RWPE1 (cell line): ENCODE data around the gene RERE.
"Not testable (repeated sequence)": the region's sequence is repeated elsewhere in the genome, so short reads cannot be mapped to it uniquely, and the experiment has no call there.

ENCODE experiments used
- CTCF ChIA-PET: fragments of 350-600 bp; sonication (Branson Sonifier 250); formaldehyde crosslinking; extraction: SDS; loops from one replicate; lab custom pipeline; 2021; lab: Yijun Ruan, JAX
- POLR2A ChIA-PET: fragments of 400-600 bp; formaldehyde crosslinking; extraction: SDS; loops from one replicate; lab custom pipeline; 2020; ENCODE audit warnings: antibody characterized with exemption; ENCODE audit not compliant: low non-redundant PET; lab: Yijun Ruan, JAX
- DNase-seq: peaks from one replicate; pipeline ENCODE4 v3.0.0; 2012; ENCODE audit warnings: low spot score
- H3K27ac ChIP-seq: fragments of 450-650 bp; 2 replicates; pipeline ENCODE4 v1.5.1; 2017
- CTCF ChIP-seq: fragments of 450-650 bp; conservative IDR thresholded peaks from 2 replicates; pipeline ENCODE4 v1.5.1; 2017; ENCODE audit warnings: low read depth, mild to moderate bottlenecking

Gene RERE

GRCh38 chr1:8698937-8699447 is 118.4 kb downstream of the RERE start:
- DNase-seq = no peak
- H3K27ac ChIP-seq = no peak overlapping the region
- CTCF ChIA-PET = interaction anchor here (1.2 kb wide), 1 partner anchor 28 kb away, joined by 3 read pairs; no protein-coding TSS in a partner anchor

GRCh38 chr1:8698012-8698630 is 119.3 kb downstream of the RERE start:
- H3K27ac ChIP-seq = no peak overlapping the region
- no peak for TF ChIP-seq CTCF
- CTCF ChIA-PET = interaction anchor here (0.7 kb wide), 2 partner anchors 13 to 19 kb away, joined by 3 to 4 read pairs; no protein-coding TSS in a partner anchor
- POLR2A ChIA-PET = no interaction called here
- DNase-seq = no peak

More at GRCh38 chr1:8698937-8699447, 118.4 kb downstream of the RERE start:
- TF ChIP-seq CTCF = no peak
- POLR2A ChIA-PET = no interaction called here

- POLR2A ChIA-PET = interaction anchor here (0.6 kb wide), 1 partner anchor 1754 kb away, joined by 3 read pairs; the partner anchor contains the start of gene CORT
- H3K27ac ChIP-seq, CTCF ChIA-PET, DNase-seq: not testable (repeated sequence)
Observed at GRCh38 chr1:8695442-8695841, 122.0 kb downstream of the RERE start.

GRCh38 chr1:8693107-8693506 is 124.3 kb downstream of the RERE start:
- H3K27ac ChIP-seq = no peak overlapping the region
- ChIA-PET POLR2A (no interaction called here), CTCF (interaction anchor here (0.6 to 1.1 kb wide), 3 partner anchors 22 to 41 kb away, joined by 3 to 4 read pairs (median 3); no protein-coding TSS in a partner anchor)
- TF ChIP-seq CTCF = no peak
- no peak for DNase-seq

- no peak overlapping the region for H3K27ac ChIP-seq
- POLR2A ChIA-PET = no interaction called here
- CTCF ChIA-PET = interaction anchor here (0.6 kb wide), 1 partner anchor 42 kb away, joined by 4 read pairs; no protein-coding TSS in a partner anchor
- TF ChIP-seq CTCF = no peak
- DNase-seq = no peak
Observed at GRCh38 chr1:8691662-8692061, 125.8 kb downstream of the RERE start.

GRCh38 chr1:8690253-8690525 is 127.3 kb downstream of the RERE start:
- ChIA-PET CTCF (no interaction called here), POLR2A (no interaction called here)
- TF ChIP-seq CTCF = no peak
- H3K27ac ChIP-seq = no peak overlapping the region
- DNase-seq = no peak

GRCh38 chr1:8689431-8690252 is 127.8 kb downstream of the RERE start:
- DNase-seq = no peak
- no peak for TF ChIP-seq CTCF
- no peak overlapping the region for H3K27ac ChIP-seq
- POLR2A ChIA-PET = no interaction called here
- CTCF ChIA-PET = no interaction called here
